HL-60 (cell line): Measurements from ENCODE around the gene GABPA.

Experiments used
- DNase-seq, 2 experiments: peaks; one replicate each; pipeline ENCODE4 v3.0.0-alpha.2; 2010 to 2020; ENCODE audit warnings: low read depth in 1 of 2, low spot score in 1 of 2
- H3K27ac ChIP-seq: fragments of 250-450 bp; sonication (Bioruptor Pico); replicated peaks from 2 replicates; pipeline ENCODE4 v1.5.1; 2020; ENCODE audit warnings: mild to moderate bottlenecking, moderate library complexity
- H3K27me3 ChIP-seq: fragments of 250-450 bp; sonication (Bioruptor Pico); 2 replicates; pipeline ENCODE4 v1.5.1; 2021; ENCODE audit warnings: mild to moderate bottlenecking, moderate library complexity; ENCODE audit not compliant: insufficient read depth, poor library complexity, severe bottlenecking
- H3K4me3 ChIP-seq: replicated peaks from 2 replicates; pipeline ENCODE4 v1.5.1; 2011; ENCODE audit warnings: mild to moderate bottlenecking, control low read depth, low read length; ENCODE audit not compliant: insufficient read depth
- GABPA ChIP-seq: IDR thresholded peaks from 2 replicates; pipeline ENCODE4 v1.6.1; 2012; ENCODE audit warnings: low read depth
- POLR2AphosphoS5 ChIP-seq: IDR thresholded peaks from 2 replicates; pipeline ENCODE4 v1.6.1; 2012; ENCODE audit warnings: low read depth
- SPI1 ChIP-seq: IDR thresholded peaks from 2 replicates; pipeline ENCODE4 v1.6.1; 2012; ENCODE audit warnings: low read depth, mild to moderate bottlenecking, borderline replicate concordance
- long read RNA-seq: library from polyadenylated mRNA; unstranded; transcript quantifications from one replicate; pipeline ENCODE4 v2.0.0, GENCODE V29; 2020
- TF ChIP-seq, protein P1 (sequence below): IDR thresholded peaks from 2 replicates; pipeline ENCODE4 v1.6.1; 2012; ENCODE audit warnings: low read depth; ENCODE audit not compliant: insufficient replicate concordance
- TF ChIP-seq, protein P2 (sequence below): IDR thresholded peaks from one replicate; pipeline ENCODE4 v1.5.1; 2011; ENCODE audit warnings: low read length, control low read depth, inconsistent platforms; ENCODE audit not compliant: insufficient read depth

Gene GABPA
- long read RNA-seq, full-length matches to known transcripts, result 93 of 115 reads
- long read RNA-seq, partial matches to known transcripts, result 3 of 115 reads
- long read RNA-seq, other reads (novel, unspliced or antisense), result 19 of 115 reads

GRCh38 chr21:25734904-25735645 is at the start of gene GABPA, which contains the start of gene ATP5PF:
Gene GABPA, plus strand, starts transcription at chr21:25734972. Its CDS starts 6,627 bp downstream, at chr21:25741599.
Gene ATP5PF, minus strand, starts transcription at chr21:25734904. Its CDS starts 5,110 bp downstream, at chr21:25729794.
- H3K27ac ChIP-seq, result peak within 1 kb of the TSS; percentile 100
- DNase-seq, result peak; percentile 97 to 98
- H3K27me3 ChIP-seq, result no peaks in the 10 kb centered on the region
- peak within 1 kb of the TSS; percentile 90 for H3K4me3 ChIP-seq
- TF ChIP-seq, protein P1, sequence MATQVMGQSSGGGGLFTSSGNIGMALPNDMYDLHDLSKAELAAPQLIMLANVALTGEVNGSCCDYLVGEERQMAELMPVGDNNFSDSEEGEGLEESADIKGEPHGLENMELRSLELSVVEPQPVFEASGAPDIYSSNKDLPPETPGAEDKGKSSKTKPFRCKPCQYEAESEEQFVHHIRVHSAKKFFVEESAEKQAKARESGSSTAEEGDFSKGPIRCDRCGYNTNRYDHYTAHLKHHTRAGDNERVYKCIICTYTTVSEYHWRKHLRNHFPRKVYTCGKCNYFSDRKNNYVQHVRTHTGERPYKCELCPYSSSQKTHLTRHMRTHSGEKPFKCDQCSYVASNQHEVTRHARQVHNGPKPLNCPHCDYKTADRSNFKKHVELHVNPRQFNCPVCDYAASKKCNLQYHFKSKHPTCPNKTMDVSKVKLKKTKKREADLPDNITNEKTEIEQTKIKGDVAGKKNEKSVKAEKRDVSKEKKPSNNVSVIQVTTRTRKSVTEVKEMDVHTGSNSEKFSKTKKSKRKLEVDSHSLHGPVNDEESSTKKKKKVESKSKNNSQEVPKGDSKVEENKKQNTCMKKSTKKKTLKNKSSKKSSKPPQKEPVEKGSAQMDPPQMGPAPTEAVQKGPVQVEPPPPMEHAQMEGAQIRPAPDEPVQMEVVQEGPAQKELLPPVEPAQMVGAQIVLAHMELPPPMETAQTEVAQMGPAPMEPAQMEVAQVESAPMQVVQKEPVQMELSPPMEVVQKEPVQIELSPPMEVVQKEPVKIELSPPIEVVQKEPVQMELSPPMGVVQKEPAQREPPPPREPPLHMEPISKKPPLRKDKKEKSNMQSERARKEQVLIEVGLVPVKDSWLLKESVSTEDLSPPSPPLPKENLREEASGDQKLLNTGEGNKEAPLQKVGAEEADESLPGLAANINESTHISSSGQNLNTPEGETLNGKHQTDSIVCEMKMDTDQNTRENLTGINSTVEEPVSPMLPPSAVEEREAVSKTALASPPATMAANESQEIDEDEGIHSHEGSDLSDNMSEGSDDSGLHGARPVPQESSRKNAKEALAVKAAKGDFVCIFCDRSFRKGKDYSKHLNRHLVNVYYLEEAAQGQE, result no peak
- TF ChIP-seq GABPA (peak; percentile 100), SPI1 (peak; percentile 78; the same call in 1 of the 2 replicates), POLR2AphosphoS5 (no peak; the same call in 1 of the 2 replicates)

- no peak overlapping the region for H3K27ac ChIP-seq
- TF ChIP-seq GABPA (no peak), POLR2AphosphoS5 (no peak), SPI1 (no peak)
- TF ChIP-seq, protein P1, result no peak
- TF ChIP-seq, protein P2, sequence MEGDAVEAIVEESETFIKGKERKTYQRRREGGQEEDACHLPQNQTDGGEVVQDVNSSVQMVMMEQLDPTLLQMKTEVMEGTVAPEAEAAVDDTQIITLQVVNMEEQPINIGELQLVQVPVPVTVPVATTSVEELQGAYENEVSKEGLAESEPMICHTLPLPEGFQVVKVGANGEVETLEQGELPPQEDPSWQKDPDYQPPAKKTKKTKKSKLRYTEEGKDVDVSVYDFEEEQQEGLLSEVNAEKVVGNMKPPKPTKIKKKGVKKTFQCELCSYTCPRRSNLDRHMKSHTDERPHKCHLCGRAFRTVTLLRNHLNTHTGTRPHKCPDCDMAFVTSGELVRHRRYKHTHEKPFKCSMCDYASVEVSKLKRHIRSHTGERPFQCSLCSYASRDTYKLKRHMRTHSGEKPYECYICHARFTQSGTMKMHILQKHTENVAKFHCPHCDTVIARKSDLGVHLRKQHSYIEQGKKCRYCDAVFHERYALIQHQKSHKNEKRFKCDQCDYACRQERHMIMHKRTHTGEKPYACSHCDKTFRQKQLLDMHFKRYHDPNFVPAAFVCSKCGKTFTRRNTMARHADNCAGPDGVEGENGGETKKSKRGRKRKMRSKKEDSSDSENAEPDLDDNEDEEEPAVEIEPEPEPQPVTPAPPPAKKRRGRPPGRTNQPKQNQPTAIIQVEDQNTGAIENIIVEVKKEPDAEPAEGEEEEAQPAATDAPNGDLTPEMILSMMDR, result no peak
- H3K27me3 ChIP-seq, result no peaks in the 10 kb centered on the region
- H3K4me3 ChIP-seq, result no peak overlapping the region
- DNase-seq, result no peak
These were observed 47.0 kb upstream of the GABPA start for GRCh38 chr21:25687787-25688186.

DNA sequence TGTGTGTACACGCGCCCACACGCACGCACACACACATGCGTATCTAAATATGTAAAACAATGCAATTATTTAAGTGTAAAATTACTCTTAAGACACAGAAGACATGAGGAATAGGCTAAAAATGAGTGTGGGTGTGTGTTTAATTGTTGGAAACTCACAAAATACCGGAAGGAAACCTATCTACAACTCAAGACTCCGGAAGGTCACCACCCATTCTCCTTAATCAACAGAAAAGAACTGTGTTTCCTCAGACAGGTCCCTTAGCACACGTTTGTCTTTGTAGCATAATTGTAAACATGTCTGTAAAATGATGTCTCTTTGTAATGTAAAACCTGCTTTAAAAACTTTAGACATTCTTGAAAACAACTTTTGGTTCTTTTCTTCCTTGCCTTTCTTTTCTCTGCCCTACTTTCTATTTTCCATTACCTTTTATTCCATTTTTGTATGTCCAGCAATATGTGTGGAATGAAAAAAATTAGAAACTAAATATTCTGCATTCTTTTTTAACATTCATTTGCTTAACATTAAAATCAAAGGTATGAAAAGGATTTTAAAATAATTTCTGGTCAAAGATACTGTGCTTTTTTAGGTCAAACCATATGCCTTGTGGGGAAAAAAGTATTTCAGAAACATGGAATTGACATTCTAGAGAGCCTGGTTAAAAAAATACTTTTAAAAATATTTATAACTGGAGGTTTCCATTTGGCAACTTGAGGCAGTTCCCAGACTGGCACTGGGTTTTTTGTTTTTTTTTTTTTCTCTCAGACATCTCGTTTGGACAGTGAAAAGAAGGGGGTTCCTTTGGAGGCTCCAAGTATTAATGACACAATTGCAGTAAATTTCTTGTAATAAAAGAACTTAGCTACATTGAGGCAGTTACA is 46.3 kb upstream of the GABPA start:
- Histone ChIP-seq H3K27me3 (no peaks in the 10 kb centered on the region), H3K27ac (no peak overlapping the region), H3K4me3 (no peak overlapping the region)
- TF ChIP-seq GABPA (no peak), SPI1 (no peak), POLR2AphosphoS5 (no peak)
- TF ChIP-seq, protein P1, result no peak
- TF ChIP-seq, protein P2, result no peak
- DNase-seq, result no peak
